LHCN-M2 (cell line): ENCODE data around the gene CMTM7. TPM values are rescaled to one million over a fixed set of nuclear protein-coding genes. Genes with fewer than 3 reads are reported as not detected.
"Not testable (repeated sequence)": the region's sequence is repeated elsewhere in the genome, so short reads cannot be mapped to it uniquely, and the experiment has no call there.

Experiments used
- DNase-seq: peaks from one replicate; pipeline ENCODE4 v3.0.0-alpha.2; 2012; ENCODE audit warnings: low read depth
- total RNA-seq: library from RNA; depleted of rRNA; stranded (reverse); fragments of >200 nt; gene quantifications from 2 replicates; pipeline ENCODE4 v1.2.3, GENCODE V29; 2014

Gene CMTM7
- total RNA-seq, 1 experiment from 2014 or later: 11.3 TPM

- DNase-seq: no peak
Observed at GRCh38 chr3:32459450-32459849, 67.8 kb downstream of the CMTM7 start.

GRCh38 chr3:32460031-32460749, 68.5 kb downstream of the CMTM7 start:
- DNase-seq: no peak

DNA sequence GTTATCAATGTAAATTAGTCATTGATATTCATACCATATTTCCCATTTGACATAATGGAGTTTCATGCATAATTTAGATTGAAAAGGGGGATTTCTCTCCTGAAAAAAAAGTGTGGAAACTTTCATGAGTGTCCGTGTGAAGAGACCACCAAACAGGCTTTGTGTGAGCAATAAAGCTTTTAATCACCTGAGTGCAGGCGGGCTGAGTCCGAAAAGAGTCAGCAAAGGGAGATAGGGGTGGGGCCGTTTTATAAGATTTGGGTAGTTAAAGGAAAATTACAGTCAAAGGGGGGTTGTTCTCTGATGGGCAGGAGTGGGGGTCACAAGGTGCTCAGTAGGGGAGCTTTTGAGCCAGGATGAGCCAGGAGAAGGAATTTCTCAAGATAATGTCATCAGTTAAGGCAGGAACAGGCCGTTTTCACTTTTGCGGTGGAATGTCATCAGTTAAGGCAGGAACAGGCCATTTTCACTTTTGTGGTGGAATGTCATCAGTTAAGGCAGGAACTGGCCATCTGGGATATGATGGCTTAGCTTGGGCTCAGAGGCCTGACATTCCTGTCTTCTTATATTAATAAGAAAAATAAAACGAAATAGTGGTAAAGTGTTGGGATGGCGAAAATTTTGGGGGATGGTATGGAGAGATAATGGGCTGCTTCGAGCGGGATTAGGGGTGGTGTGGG, 69.3 kb downstream of the CMTM7 start:
- not testable (repeated sequence) for DNase-seq

DNA sequence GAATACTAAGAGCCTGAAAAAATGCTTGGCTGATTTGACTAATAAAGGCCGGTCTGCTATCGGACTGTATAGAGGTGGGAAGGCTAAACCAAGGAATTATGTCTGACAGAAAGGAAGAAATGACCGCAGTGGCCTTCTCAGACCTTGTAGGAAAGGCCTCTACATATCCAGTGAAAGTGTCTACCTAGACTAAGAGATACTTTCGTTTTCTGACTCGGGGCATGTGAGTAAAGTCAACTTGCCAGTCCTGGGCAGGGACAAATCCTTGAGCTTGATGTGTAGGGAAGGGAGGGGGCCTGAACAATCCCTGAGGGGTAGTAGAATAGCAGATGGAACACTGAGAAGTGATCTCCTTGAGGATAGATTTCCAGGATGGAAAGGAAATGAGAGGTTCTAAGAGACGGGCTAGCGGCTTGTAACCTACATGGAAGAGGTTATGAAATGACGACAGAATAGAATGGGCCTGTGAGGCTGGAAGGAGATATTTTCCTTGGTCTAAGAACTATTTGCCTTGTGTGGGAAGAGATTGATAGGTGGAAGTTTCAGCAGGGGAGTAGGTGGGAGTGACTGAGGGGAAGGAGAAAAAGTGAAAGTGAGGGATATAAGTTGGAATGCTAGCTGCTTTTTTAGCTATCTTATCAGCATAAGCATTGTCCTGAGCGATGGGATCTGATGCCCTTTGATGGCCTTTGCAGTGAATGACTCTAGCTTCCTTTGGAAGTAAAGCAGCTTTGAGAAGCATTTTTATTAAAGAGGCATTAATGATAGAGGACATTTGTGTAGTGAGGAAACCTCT, 70.7 kb downstream of the CMTM7 start:
- not testable (repeated sequence) for DNase-seq

- not testable (repeated sequence) for DNase-seq
Observed at GRCh38 chr3:32463415-32463814, 71.8 kb downstream of the CMTM7 start.

GRCh38 chr3:32464726-32465125, 73.1 kb downstream of the CMTM7 start:
- not testable (repeated sequence) for DNase-seq

DNA sequence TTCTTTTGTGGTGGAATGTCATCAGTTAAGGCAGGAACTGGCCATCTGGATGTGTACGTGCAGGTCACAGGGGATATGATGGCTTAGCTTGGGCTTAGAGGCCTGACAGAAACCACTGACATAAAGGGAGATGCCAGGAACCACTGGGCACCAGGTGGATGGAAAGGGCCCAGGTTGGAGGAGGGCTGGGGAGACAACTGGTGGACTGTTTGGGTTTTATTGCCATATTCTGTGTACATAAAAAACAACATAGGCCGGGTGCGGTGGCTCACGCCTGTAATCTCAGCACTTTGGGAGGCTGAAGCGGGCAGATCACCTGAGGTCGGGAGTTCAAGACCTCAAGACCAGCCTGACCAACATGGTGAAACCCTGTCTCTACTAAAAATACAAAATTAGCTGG, 75.2 kb downstream of the CMTM7 start:
- not testable (repeated sequence) for DNase-seq

- peak; percentile 60 for DNase-seq
Observed at GRCh38 chr3:32467333-32468070, 75.8 kb downstream of the CMTM7 start.

DNA sequence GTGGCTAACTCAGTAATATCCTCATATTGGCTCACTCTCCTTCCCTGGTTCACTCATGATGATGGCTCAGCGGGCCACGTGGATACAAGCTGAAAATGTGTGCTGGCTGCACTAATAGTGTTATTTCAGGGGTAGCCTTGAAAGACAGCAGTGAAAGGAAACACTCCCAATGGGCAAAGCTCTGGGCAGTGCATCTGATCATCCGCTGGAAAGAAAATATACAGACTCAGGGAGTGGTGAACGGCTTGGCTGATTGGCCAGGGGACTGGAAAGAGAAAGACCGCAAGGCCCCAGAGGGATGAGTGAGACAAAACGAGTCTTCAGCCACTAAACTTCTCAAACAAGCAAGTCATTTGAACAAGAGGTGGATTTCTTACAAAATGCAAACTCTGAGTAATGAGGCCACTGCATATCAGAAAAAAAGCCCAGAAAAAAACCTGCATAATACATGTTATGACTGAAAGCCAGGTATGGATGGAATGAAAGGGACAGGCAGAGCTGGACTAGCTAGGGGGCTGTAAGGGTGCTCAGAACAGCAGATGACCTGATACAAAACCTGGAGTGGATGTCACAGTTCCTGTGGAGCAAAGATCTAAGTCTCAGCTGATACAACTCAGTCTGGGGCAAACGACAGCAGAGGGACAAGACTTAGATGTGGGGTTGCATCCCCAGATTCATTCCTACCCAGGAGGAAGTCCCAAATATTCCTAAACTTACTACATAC, 77.7 kb downstream of the CMTM7 start:
- DNase-seq: no peak

GRCh38 chr3:32470362-32470761, 78.7 kb downstream of the CMTM7 start:
- DNase-seq: no peak

DNA sequence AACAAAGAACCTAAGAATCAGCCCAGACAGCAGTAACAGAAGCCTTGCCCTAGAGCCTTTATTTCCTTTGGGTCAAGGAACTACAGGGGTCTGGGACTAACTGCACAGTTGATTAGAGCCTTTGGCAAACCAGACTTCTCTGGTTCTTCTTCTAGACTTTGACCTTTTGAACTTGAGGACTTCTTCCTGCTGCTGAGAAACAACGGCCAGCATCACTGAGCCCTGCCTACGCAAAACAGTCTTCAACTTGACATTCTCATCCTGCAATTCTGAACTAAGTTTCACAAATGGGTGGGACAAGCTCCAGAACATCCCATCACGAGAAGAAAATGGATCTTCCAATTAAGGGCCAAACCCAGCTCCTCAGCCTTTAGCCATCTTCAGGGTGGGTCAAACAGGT, 79.6 kb downstream of the CMTM7 start:
- no peak for DNase-seq

DNA sequence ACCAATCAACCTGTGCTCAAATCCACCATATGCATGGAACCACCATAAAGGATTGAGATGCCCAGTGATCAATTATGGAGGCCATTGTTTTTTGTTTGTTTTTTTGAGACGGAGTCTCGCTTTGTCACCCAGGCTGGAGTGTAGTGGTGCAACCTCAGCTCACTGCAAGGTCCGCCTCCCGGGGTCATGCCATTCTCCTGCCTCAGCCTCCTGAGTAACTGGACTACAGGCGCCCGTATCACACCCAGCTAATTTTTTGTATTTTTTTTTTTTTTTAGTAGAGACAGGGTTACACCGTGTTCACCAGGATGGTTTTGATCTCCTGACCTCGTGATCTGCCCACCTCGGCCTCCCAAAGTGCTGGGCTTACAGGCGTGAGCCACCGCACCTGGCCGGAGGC, 80.5 kb downstream of the CMTM7 start:
- DNase-seq: not testable (repeated sequence)

GRCh38 chr3:32474201-32474600, 82.5 kb downstream of the CMTM7 start:
- no peak for DNase-seq

- no peak for DNase-seq
Observed at GRCh38 chr3:32480604-32481003, 89.0 kb downstream of the CMTM7 start.

- DNase-seq: peak; percentile 26
Observed at GRCh38 chr3:32481791-32482631, 90.4 kb downstream of the CMTM7 start.

DNA sequence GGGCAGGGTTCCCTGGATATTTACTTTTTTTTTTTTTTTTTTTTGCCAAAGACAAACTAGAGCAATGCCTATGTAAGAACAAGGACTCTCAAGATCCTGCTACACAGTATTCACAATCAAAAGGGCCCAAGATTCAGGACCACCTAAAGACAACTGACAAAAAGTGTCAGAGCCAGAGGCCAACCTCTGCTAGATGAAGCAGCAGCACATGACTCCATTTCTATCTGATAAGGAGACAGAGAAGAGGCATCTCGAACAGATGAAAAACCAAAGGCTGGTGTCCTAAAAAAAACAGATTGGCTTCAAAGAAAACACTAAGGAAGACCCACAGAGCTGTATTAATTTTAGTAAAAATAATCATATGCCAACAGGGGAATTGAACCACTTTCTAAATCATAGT, 91.0 kb downstream of the CMTM7 start:
- no peak for DNase-seq

DNA sequence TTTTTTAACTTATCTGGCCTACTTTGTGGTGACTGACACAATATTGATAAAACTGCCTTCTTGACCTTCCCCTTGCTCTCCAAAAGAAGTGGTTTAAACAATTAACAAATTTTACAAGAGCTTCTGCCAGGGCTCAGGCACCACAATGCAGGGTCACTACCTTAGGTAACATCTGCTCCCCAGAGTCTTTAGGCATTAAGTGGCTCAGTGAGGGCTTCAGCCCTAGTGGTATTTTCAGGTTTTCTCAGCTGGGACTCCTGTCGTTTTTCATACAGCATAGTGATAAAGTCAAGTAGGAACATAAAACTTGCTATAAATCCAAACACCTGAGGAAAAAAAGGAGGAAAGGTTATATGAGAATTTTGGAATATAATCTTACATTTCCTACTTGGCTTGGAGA, 92.1 kb downstream of the CMTM7 start:
- no peak for DNase-seq

GRCh38 chr3:32484436-32484835, 92.8 kb downstream of the CMTM7 start:
- DNase-seq: no peak

- DNase-seq: no peak
Observed at GRCh38 chr3:32487781-32488473, 96.3 kb downstream of the CMTM7 start.
